Stimulated activated CD4-positive, alpha-beta T cell treated with anti-CD3 and anti-CD28 coated beads, Interleukin-15, amount 100 ng/mL, for 48 hours (primary cell): ENCODE data around the gene TNPO3.
"Not testable (repeated sequence)": the region's sequence is repeated elsewhere in the genome, so short reads cannot be mapped to it uniquely, and the experiment has no call there.

Experiments
- DNase-seq, 2 donors: peaks; one replicate each; pipeline ENCODE4 v3.0.0-alpha.2; 2020; ENCODE audit warnings: low read depth in 2 of 2

TNPO3 gene

DNA sequence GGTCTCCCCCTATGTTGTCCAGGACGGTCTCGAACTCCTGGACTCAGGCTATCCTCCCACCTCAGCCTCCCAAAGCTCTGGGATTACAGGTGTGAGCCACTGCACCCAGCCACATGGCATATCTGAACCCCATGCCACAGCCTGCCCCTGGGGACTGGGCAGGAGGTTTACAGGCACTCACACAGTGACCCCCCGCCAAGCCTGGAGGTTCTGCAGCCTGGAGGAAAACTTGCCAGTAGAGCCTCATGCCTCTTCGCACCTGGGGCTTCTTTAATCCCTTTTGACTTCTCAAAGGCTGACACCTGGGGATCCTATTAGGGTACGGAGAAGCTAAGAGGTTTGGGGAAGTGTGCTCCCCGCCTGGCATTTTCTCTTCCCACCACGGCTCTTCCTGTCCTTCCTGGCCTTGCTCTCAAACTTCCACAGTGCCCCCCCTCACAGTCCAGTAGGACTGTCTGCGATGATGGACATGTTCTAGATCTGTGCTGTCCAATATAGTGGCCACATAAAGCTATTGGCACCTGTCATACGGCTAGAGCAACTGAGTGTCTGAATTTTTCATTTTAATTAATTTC lies 133.0 kb downstream of the TNPO3 start:
- no peak for DNase-seq

DNA sequence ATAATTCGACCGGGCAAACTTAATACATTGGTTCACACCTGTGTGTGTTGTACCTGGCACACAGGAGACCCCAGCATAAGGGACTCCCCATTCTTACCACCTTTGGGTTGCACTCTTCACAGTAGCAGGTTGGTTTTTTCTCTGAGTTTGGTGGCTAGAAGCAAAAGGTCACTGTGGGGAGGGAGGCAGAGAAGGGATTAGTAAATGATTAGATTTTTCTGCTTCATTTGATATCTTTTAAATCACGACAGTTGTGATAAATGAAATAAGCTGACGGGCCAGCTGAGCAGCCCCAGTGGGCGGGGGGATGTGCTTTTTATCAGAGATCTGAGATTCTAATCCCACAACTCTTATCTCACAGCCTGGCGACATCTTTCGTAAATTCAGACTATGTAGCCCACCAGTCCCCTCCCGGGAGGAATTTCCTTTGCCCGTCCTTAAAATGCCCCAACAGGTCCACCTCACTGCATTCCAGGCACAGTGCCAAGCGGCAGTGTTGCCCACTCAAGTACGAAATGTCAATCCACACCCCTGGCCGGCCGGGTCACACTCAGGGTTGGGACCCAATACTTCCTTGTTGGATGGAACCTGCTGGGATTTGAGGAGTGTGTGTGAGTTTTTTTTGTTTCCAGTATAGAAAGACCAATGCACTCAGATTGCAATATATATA lies 133.9 kb downstream of the TNPO3 start:
- DNase-seq: no peak

DNA sequence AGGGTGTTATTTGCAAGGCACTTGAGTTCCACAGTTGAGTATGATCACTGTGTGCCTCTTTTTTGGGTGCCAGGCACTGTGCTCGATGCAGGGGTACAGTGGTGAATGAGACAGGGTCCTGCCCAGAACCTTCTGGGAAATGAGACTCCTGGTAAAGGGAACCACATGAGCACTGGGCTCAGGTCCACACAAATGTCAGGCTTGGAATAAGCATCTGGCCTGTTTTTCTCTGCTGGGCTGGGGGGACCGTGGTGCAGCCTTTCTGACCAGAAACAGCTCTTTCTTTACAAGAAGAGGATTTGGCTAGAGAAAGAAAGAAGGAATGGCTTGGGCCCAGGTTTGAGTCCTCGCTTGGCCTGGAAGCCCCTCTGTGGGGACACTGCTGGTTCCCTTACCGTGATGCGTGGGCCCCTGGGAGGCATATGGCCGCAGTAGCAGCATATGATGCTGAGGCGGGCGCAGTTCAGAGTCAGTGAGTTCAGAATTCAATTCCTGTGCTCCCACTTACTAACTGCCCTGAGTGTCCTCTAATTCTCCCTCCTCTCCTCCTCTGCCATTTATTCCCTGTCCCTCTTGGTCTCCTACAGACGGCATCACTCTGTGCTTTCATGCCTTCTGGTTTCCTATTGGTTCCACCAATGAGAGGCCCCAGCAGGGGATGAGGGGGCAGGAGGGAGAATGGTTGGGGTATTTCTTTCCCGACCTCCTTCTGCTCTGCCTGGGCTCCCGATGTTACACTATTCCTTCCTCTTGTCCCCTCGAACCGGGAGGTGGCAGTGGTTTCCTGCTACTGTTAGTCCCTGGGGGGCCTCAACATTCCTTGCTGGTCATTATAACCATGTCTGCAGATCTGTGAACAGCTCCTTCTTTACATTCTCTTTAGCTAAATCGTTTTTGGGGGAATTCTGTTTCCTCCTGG lies 134.8 kb downstream of the TNPO3 start:
- no peak for DNase-seq

DNA sequence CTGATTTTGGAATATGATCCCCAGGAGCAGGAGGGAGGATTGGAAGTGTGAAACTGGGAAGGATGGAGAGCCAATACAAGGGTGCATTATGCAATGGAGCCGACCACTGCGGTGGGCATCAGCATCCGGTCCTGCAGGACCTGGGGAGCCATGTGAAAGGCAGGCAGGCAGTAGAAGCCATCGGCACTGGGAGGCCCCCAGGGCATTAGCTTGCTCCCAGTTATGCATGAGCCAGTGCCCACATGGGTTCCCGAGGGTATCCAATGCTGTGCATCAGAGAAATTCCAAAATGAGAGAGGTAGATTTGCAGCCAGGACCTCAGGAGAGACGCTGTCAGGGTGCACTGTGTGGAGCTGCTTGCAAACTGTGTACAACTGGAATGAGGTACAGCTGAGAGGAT lies 135.7 kb downstream of the TNPO3 start:
- no peak for DNase-seq

DNA sequence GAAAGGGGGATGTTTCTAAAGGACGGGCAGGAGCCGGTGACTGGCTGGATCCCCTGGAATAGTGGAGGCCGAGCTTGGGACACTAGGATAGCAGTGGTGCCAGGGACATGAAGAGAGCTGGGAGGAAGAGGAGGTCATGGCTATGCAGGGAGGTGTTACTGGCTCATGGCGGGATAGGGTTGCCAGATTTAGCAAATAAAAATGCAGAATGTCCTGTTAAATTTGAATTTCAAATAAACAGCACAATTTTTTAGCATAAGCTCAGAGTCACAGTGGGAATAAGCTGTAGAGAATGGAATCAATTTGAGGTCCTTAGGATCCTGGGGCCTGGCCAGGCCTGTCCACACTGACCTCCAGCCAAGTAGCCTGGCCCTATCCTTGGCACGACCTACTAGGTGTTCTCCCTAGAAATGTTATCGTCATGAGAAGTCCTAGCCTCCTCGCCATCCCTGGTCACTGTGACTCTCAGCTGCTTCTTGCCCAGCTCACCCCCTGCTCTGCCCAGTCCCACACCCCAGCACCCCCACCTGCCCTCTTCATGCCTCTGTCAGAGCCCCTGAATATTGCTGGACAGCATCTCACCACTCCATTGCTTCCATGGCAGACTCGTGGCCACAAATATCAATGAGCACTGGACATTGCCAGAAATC lies 136.8 kb downstream of the TNPO3 start:
- no peak for DNase-seq

DNA sequence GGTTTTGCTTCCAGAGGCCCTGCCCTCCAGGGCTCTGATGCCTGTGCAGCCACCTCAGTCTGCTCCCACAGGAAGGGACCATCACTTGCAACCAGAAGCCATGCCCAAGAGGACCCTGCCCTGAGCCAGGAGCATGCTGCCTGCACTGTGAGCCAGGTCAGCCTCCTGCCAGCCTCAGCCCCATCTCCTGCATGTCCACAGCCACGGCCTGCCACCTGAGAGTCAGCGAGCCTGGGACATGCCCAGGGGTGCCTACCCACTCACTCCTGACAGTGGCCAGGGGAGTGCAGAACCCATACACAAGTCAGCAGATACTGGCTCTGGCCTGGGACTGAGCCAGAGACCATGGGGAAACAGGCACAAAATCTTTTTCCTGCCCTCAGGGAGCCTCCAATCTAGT lies 137.8 kb downstream of the TNPO3 start:
- DNase-seq: no peak

DNA sequence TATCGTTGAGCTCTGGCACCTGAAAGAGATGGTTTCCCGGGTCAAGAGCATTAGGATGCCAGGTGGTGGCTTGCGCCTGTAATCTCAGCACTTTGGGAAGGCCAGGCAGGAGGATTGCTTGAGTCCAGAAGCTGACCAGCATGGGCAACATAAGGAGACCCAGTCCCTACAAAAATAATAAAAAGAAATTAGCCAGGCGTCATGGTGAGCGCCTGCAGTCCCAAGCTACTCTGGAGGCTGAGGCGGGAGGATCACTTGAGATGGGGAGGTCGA lies 138.3 kb downstream of the TNPO3 start:
- no peak for DNase-seq

DNA sequence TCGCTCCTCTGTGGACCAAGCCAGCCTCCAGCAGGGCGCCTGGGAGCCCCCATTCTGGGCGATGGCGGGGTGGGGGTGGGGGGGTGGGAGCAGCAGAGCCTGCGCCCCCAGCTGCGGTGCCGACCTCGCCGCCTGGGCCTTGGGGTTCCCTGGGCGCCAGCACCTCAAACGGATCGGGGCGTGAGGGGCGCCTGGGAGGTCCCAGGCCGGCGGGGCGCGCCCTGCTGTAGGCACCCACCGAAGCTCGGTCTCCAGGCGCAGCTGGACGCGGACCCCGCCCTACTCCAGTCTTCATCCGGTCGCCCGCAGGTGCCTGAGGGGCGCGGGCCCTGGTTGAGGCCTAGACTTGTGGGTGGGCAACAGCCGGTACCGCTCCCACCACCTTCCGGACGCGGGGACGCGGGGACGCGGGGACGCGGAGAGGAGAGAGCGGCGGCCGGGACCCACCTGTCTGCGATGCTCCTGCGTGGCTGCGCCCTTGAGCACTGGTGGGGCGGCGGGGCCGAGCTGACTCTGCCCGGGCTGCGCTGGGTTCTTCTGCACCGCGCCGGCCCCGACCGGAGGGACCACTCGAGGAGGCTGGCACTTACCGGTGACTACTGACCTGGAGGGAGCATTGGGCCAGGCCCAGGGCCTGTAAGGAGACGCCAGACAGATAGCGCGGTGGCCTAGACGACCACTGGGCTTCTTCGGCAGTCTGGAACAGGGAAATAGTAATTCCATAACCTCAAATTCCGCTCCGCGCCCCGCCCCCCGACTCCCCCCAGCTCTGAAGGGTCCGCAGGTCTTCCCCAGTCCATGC lies 138.9 kb downstream of the TNPO3 start:
- no peak for DNase-seq

DNA sequence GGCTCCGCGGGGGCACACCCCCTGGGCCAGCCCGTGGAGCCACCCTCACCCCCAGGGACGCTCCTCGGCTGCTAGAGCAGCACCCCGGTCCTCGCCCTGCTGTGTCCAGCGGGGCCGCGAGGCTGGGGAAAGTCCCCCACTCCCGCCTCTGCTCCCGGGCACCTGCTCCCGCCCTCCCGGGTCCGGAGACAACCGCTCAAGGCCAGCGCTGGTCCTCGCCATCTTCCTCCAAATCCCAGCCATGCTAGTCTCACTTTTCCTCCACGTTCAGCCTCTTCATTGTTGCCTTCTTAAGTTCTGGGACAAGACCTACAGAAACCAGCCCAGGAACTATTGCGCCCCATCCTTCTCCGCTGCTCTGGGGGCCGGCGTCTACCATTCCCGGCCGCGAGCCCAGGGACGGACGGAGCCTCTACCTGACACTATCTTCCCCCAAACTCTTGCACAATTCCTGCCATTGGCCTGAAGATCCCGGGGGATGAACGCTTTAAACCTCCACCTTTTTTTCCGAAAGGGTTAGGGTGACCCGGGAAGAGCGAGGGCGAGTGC lies 139.6 kb downstream of the TNPO3 start:
- no peak for DNase-seq

DNA sequence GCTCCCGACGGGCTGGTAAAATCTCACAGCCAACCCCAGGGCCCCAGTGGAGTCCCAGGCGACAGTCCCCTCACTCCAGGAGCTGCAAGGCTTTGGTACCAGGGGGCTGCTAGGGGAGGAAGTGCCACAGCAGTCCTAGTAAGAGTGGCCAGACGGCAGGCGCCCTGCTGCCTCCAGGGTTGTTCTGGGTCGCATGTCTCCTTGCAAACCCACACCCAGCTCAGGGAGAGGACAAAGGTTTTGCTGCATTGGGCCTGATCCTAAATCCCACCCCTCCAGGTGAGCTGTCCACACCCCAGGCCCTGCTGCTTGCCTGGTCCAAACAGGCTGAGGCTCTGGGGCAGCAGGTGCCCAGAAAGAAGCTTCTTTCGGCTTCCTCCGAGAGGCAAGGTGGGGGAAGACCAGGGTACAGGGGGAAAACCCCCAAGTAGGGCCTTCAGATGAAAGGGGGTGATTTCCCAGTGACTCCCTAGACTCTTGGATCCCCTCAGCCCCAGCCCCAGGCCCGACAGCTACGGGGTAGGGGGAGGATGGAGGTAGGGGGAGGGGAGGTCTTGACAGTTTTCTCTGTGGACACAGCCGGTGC lies 140.3 kb downstream of the TNPO3 start:
- DNase-seq: no peak

DNA sequence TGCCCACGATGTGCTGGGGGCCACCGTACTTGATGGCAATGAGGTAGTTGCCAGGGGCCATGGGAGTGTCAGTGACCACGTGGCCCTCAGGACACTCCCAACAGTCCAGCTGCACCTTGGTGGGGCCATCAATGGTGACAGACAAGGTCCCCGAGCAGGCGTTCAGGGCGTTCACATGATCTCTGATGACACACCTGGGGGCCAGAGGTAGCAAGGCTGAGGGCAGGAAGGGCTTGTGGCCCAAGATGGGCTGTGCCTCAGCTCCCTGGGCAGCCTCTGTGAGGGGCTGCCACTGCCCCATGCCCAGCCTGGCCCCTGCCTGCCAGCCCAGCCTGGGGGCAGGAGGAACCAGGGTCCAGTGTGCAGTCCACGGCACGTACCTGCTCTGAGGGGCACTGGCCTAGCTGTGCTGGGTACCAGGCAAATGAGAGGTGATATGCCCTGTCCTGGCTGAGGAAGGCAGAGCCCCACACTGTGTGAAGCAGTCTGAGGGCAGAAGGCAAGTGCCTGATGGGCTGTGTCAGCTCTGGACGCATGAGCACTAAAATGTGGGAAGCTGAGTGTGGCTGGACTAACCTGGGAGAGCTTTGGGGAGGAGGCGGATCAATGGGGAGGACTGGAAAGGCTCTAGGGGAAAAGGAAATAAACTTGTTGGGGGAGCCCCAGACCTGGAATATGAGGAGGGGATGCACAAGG lies 140.9 kb downstream of the TNPO3 start:
- DNase-seq: no peak

DNA sequence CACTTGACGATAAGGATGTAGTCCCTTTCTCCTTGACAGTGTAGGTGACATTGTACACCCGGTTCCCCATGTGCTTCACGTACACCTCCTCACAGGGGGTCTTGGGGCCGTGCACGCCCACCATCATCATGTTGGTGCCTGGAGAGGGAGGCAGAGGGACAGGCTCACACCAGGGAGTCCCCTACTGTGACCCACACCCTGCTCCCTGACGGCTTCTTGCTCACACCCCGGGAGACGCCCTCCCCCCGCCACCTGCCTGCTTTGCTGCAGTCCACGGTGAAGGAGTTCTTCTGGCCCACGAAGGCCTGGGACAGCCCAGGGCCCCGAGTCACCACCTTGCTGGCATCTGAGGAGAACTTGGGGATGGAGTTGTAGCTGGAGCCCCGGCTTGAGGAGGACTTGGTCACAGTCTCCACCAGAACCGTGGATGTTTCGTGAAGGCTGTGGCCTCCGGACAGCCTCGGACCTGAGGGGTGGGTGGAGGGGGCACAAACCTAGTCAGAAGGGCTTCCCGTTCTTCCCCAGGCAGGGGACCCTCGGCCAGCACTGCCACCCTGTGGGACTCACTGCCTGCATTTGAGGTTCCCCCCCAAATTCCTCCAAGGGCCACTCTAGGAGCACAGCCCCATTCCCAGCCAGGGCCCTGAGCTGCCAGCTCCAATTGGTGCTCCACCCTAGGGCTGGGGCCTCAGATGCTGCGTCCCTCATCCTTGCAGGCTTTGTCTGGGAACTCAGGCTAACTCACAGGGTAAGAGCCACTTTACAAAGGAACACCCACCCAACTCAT lies 142.0 kb downstream of the TNPO3 start:
- not testable (repeated sequence) for DNase-seq

DNA sequence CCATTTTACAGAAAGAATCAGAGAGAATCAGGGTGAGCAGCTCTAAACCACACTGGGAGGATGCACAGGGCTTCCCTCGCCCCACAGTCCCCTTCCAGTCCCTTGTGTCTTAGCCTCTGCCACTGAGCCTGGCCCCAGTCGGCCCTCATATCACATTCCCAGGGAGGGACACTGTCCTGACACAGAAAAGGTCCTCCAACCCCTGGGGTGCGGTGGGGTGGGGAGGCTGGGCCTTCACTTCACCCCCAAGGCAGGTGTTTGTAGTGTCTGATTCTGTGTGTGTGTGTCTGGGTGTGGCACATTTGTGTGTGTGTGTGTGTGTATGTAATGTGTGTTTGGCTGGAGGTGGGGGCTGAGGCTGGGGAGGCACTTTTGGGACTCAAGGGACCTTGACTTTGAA lies 142.6 kb downstream of the TNPO3 start:
- no peak for DNase-seq

DNA sequence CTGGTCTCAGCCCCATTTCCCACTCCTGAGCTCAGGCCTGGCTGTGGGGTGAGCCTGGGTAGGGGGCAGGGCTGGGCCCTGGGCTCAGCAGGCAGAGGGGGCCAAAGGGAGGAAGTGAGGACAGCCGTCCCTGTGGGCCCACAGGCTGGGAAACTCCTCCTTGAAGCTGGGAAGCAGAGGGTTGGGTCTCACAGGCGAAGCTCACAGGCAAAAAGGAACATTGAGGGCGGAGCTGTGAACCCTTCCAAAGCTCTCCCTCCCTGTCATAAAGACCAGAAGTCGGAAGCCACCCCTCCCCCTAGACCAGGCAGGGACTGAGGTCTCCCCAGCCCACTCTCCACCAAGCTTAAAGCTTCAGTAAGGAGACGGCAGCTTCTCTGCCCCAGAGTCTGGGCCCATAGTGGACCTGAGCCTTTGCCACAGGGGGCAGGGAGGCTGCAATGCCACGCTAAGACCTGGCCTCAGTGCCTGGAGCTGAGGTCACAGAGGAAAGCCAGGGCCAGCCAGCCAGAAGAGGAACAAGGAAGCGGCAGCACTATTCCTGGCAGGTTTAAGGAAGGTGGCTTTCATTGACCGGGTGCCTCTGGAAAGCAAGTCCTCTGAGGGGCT lies 143.4 kb downstream of the TNPO3 start:
- DNase-seq: no peak

DNA sequence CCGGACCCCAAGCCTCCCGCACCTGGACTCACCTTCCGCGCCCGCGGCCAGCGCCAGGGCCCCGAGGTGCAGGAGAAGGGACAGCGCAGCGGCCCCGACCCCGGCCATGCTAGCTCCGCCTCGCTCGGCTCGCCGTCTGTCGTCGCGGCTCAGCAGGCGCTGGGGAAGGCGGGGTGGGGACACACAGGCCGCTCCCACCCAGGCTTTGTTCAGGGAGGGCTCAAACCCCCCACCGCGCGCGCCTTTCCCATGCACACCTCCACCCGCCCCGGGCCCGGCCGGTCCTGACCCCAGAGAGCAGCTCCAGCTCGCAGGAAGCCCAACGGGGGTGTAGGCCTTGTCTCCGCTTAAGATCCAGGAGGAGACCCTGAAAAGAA lies 144.4 kb downstream of the TNPO3 start, which contains the start of gene KCP:
KCP (minus strand) TSS at position 141 of the 377 bp plus-strand sequence; CDS start at position 108, 33 bp downstream.
- DNase-seq: no peak

DNA sequence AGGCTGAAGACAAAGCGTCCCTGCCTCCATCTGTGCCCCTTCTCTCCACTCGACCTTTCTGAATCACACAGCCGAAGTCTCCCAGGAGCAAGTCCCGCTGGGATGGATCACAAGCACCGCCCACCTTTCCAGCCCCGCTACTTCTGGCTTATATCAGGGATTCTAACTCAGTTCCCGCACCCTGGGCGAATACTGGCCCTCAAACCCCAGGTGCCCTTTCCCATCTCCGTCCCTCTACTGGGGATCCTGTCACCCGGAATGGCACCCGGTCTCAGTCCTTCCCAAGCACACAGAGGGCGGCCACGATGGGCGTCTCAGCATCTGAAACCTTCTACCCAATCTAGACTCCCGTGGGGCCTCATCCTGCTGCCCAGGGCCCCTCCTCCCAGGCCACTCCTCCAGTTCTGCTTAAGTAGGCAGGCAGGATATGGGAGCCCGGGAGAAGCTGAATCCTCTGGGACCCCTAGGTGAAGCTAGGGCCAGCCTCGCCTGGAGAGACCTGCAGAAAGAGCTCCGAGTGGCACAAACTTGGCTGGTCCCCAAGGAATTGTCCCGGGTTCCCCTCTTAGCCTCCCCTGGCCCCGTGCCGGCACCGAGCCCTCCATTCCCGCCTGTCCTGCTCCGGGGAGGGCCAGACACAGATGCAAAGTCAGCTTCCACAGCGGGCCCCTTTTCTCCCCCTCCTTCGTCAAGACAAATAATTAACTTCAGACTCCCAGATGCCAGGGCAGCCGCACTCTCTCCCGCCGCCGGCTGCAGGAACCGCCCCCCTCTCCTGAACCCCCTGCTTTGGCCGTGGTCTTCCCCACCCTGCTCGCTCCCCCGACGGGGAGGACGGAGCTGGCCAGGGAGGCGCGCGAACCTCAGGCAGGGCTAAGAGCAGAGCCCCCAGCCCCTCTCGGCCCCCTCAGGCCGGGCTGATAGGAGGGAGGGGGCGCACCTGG lies 145.0 kb downstream of the TNPO3 start:
- DNase-seq: no peak

DNA sequence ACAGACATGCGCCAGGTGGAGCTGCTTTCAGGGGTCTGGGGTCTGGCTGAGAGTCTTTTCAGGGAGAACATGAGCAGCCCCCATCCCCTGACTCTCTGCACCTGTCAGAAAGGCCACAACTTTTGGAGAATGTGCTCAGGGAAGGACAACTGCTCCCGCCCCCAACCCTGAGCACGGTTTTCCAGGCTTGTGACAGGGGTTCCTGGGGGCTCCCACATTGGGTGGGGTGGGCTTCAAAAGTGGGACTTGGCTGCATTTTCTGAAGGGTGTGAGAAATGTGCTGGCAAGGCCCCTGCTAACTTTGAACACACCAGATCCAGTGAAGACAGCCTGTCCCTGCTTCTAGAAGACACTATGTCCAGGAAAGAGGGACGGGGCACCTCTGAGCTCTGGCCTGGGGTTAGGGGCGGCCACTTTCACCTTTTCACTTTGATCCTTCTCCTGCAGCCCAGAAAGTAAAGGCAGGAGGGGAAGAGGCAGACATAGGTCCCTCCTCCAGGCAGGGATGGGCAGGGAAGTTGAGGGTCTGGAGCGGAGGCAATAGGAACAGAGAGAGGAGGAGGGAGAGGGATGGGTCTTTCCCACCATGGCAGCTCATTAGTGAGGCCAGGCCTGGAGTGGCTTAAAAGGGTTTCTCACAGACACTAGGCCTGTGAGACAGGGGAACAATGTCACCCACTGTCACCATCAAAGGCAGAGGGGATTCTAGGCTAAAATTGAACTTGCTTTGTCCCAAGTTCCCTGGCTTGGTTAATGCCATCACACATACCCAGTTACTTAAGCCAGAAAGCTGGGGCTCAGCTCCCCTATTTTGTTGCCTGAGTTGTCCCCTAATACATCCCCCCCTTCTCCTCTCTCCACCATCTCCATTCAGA lies 145.9 kb downstream of the TNPO3 start:
- no peak for DNase-seq
